Endothelial cell of umbilical vein (primary cell): ENCODE measurements around the gene LDLRAD4. TPM values are rescaled to one million over a fixed set of nuclear protein-coding genes. Genes with fewer than 3 reads are reported as not detected.

Experiments
- BruUV-seq: library from RNA; stranded (reverse); fragments of 400-500 nt; replicated peaks from 2 replicates; lab custom pipeline; 2021; lab: Mats Ljungman, UMichigan
- CTCF ChIA-PET: fragments of 300-600, 350-600 bp; sonication (Branson Sonifier 250); formaldehyde crosslinking; loops from one replicate; lab custom pipeline; 2021; ENCODE audit warnings: antibody characterized with exemption, inconsistent platforms; lab: Charles Lee
- POLR2A ChIA-PET: fragments of 300-600, 350-600 bp; sonication (Branson Sonifier 250); formaldehyde crosslinking; loops from one replicate; lab custom pipeline; 2021; ENCODE audit warnings: antibody characterized with exemption, inconsistent platforms; lab: Charles Lee
- DNase-seq: peaks from one replicate; pipeline ENCODE4 v3.0.0-alpha.2; 2011; ENCODE audit warnings: low read depth, low spot score
- FAIRE-seq: peaks from 2 replicates; lab custom pipeline; 2011; peaks lifted over from hg19 to GRCh38; lab: Jason Lieb, UNC
- H2AFZ ChIP-seq: 2 replicates; pipeline ENCODE4 v1.6.0; 2012; ENCODE audit warnings: low read depth, low read length, control low read depth, inconsistent platforms
- H3K27ac ChIP-seq: 2 replicates; pipeline ENCODE4 v1.5.1; 2011; ENCODE audit warnings: low read depth, mild to moderate bottlenecking, control low read depth, low read length, moderate library complexity; ENCODE audit not compliant: insufficient read depth
- H3K27me3 ChIP-seq, 2 experiments: 2 replicates each; pipeline versions ENCODE4 v1.6.0 to v1.6.1; 2011; ENCODE audit warnings: low read length in 2 of 2, mixed read lengths in 1 of 2; ENCODE audit not compliant: control insufficient read depth in 2 of 2, insufficient read depth in 2 of 2
- H3K36me3 ChIP-seq, 2 experiments: 2 replicates in 1 of 2; 3 replicates in 1 of 2; pipeline ENCODE4 v1.5.1; 2011; ENCODE audit warnings: low read length in 2 of 2, mild to moderate bottlenecking in 1 of 2, moderate library complexity in 1 of 2; ENCODE audit not compliant: control insufficient read depth in 2 of 2, insufficient read depth in 2 of 2; ENCODE audit errors: extremely low read depth in 1 of 2
- H3K4me1 ChIP-seq: 3 replicates; pipeline ENCODE4 v1.5.1; 2011; ENCODE audit warnings: mild to moderate bottlenecking, low read length; ENCODE audit not compliant: control insufficient read depth, insufficient read depth; ENCODE audit errors: extremely low read depth
- H3K4me2 ChIP-seq: 2 replicates; pipeline ENCODE4 v1.6.1; 2011; ENCODE audit warnings: low read length, control low read depth, mixed read lengths; ENCODE audit not compliant: insufficient read depth
- H3K4me3 ChIP-seq, 3 experiments: fragments of 200-600 bp in 1 of 3; sonication (generic), shearing (Covaris generic) in 1 of 3; replicated peaks in 1 of 3; 2 replicates each; pipeline ENCODE4 v1.5.1; 2011 to 2016; ENCODE audit warnings: control low read depth in 3 of 3, low read length in 3 of 3, mild to moderate bottlenecking in 2 of 3, inconsistent platforms in 1 of 3, low read depth in 1 of 3, moderate library complexity in 1 of 3; ENCODE audit not compliant: insufficient read depth in 1 of 3
- H3K79me2 ChIP-seq: 2 replicates; pipeline ENCODE4 v1.6.0; 2012; ENCODE audit warnings: low read length, inconsistent platforms; ENCODE audit not compliant: control insufficient read depth, insufficient read depth
- H3K9ac ChIP-seq: replicated peaks from 2 replicates; pipeline ENCODE3; 2011; ENCODE audit warnings: low read length, control low read depth; ENCODE audit not compliant: insufficient read depth; ENCODE audit errors: extremely low read depth
- H3K9me1 ChIP-seq: replicated peaks from 3 replicates; pipeline ENCODE4 v1.6.0; 2011; ENCODE audit warnings: mild to moderate bottlenecking, low read length; ENCODE audit not compliant: control insufficient read depth, insufficient read depth; ENCODE audit errors: extremely low read depth
- H3K9me3 ChIP-seq: replicated peaks from 2 replicates; pipeline ENCODE4 v1.5.1; 2012; ENCODE audit warnings: low read length, inconsistent platforms; ENCODE audit not compliant: control insufficient read depth, insufficient read depth
- H4K20me1 ChIP-seq: replicated peaks from 2 replicates; pipeline ENCODE3; 2011; ENCODE audit warnings: mild to moderate bottlenecking, low read length; ENCODE audit not compliant: control insufficient read depth, insufficient read depth; ENCODE audit errors: extremely low read depth
- EZH2 ChIP-seq: IDR thresholded peaks from 2 replicates; pipeline ENCODE4 v1.6.1; 2012; ENCODE audit warnings: borderline replicate concordance, low read depth, mild to moderate bottlenecking, moderate library complexity, low read length, inconsistent platforms; ENCODE audit not compliant: severe bottlenecking
- FOS ChIP-seq: IDR thresholded peaks from 2 replicates; pipeline ENCODE4 v1.6.1; 2011; ENCODE audit warnings: mild to moderate bottlenecking, low read length, moderate library complexity, borderline replicate concordance; ENCODE audit not compliant: insufficient read depth
- GATA2 ChIP-seq: IDR thresholded peaks from 2 replicates; pipeline ENCODE4 v1.7.0; 2011; ENCODE audit warnings: low read depth, mild to moderate bottlenecking, moderate library complexity, mixed read lengths, low read length; ENCODE audit not compliant: insufficient read length, insufficient read depth
- JUN ChIP-seq: IDR thresholded peaks from 2 replicates; pipeline ENCODE4 v1.6.1; 2011; ENCODE audit warnings: borderline replicate concordance, low read depth; ENCODE audit not compliant: insufficient read length, insufficient read depth
- MYC ChIP-seq: IDR thresholded peaks from one replicate; pipeline ENCODE4 v1.6.1; 2011; ENCODE audit warnings: mild to moderate bottlenecking, low read depth, low read length
- POLR2A ChIP-seq: IDR thresholded peaks from 2 replicates; pipeline ENCODE4 v1.6.1; 2012; ENCODE audit warnings: low read depth, mild to moderate bottlenecking, control low read depth, low read length
- POLR2AphosphoS5 ChIP-seq: IDR thresholded peaks from 2 replicates; pipeline ENCODE4 v1.6.1; 2012; ENCODE audit warnings: low read depth, mild to moderate bottlenecking, control low read depth, low read length, moderate library complexity; ENCODE audit not compliant: insufficient read depth
- dilution Hi-C: fragments of 300-500 bp; cut with MboI; formaldehyde crosslinking; loops from one replicate; pipeline ENCODE4 v1.15.0; 2019; ENCODE audit warnings: low sequenced_read_pairs; ENCODE audit not compliant: extremely low pct_ligation_motif_present
- intact Hi-C: fragments of 100-400 bp; cut with micrococcal nuclease; formaldehyde crosslinking; loops from one replicate; pipeline ENCODE4 v1.10.0; 2022
- polyA plus RNA-seq, 4 experiments: library from polyadenylated mRNA; depleted of rRNA in 3 of 4; stranded (reverse) in 3 of 4; unstranded in 1 of 4; fragments of >200 nt; gene quantifications; 2 replicates each; pipeline versions ENCODE4 v1.2.1 to v1.2.3, GENCODE V29; 2011 to 2012; ENCODE audit warnings: missing spikeins in 1 of 4
- total RNA-seq: library from RNA; stranded (reverse); gene quantifications from 2 replicates; pipeline ENCODE4 v1.2.3, GENCODE V29; 2021
- TF ChIP-seq, protein P1 (sequence below): IDR thresholded peaks from 2 replicates; pipeline ENCODE4 v1.6.1; 2011; ENCODE audit not compliant: insufficient read depth, insufficient read length
- TF ChIP-seq, protein P2 (sequence below), 2 donors: IDR thresholded peaks; 1 replicate in 1 of 2; 2 replicates in 1 of 2; pipeline ENCODE4 v1.5.1; 2011; ENCODE audit warnings: low read length in 2 of 2, mild to moderate bottlenecking in 2 of 2, moderate library complexity in 2 of 2, control low read depth in 1 of 2, inconsistent platforms in 1 of 2, low read depth in 1 of 2; ENCODE audit not compliant: insufficient read depth in 1 of 2; ENCODE audit errors: extremely low read depth in 1 of 2

The LDLRAD4 gene
- total and polyA plus RNA-seq, 2 donors (not counting 3 experiments of a cell fraction or from before 2014, with no cell fraction given) = 5.2 to 6.5 TPM

DNA sequence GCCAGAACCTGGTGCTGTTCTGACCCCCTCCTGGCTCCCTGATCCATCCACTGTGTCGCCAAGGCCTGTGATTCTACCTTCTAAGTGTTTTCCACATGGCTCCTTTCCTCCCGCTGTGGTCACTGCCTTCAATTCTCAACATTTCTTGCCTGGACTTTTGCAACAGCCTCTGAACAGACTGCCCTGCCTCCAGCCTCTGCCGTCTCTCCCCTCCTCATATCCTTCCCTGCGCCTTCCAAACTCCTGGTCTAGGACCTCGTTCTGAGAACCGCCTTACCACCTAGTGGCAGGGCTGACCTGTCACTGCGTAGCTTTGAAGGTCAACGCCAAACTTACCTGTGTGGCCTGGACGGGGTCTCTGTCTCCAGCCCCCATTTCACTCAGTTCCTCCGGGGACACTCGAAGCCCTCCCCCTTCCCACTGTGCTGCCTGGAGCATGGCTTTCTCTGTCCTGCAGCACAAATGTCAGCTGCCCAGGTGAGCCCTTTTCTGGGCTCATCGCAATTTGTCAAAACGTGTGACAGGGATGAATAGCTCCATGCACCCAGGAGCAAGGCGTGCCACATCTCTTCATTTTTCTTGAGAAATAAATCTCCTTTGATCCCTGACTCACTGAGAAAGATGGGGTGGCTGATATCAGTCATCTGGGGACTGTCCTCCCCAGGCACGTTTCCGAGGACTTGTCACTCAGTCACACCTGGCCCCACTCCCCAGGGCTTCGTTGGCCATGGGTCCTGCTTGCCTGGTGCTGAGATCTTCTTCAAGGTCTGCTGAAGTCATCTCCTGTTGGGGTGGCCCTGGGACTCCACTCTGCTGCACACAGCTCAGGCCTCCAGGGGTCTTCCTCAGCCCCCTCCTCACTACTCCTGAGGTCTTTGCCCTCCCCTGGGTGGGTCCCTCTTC lies 46.7 kb downstream of the LDLRAD4 start:
- FAIRE-seq = no peak
- no peak overlapping the region for H2AFZ ChIP-seq
- H3K79me2 ChIP-seq = no peaks in the 10 kb centered on the region
- ChIA-PET POLR2A (no interaction called here), CTCF (interaction anchor here (1.1 to 2.0 kb wide), 2 partner anchors 48 to 265 kb away, joined by 4 to 5 read pairs; no protein-coding TSS in a partner anchor)
- dilution Hi-C loops = no loop called here
- H3K4me3 ChIP-seq = no peak overlapping the region
- intact Hi-C loops = loop anchor here (10.0 kb wide), 1 partner anchor 200 kb away; no protein-coding TSS in a partner anchor
- peaks cover 29% of the 10 kb centered on the region for H3K4me1 ChIP-seq
- no peak overlapping the region for H3K4me2 ChIP-seq
- H4K20me1 ChIP-seq = no peaks in the 10 kb centered on the region
- no peak for DNase-seq
- no peaks in the 10 kb centered on the region for H3K36me3 ChIP-seq
- no peaks in the 10 kb centered on the region for H3K9me1 ChIP-seq
- no TSS peak for BruUV-seq
- no peak overlapping the region for H3K27ac ChIP-seq
- TF ChIP-seq POLR2AphosphoS5 (no peak), GATA2 (no peak), FOS (no peak), MYC (no peak), POLR2A (no peak)
- TF ChIP-seq, protein P1, sequence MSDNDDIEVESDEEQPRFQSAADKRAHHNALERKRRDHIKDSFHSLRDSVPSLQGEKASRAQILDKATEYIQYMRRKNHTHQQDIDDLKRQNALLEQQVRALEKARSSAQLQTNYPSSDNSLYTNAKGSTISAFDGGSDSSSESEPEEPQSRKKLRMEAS = no peak
- no peak overlapping the region for H3K9ac ChIP-seq
- peaks cover 0 to 4% of the 10 kb centered on the region in 2 experiments for H3K27me3 ChIP-seq
- no peaks in the 10 kb centered on the region for H3K9me3 ChIP-seq

DNA sequence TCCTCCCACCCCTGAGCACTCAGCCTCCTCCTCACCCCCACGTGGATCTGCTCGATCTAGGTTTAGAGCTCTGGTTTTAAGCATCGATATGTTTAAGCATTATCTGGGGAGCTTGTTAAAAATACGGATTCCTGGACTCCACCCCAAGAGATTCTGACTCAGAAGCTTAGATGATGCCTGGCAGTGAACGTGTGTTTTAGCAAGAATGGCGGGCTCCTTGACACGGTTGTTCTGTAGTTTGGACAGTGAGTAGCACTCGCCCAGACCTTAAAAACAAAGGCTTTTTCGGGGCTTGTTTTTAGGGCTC lies 47.3 kb downstream of the LDLRAD4 start:
- Histone ChIP-seq H3K9me1 (no peaks in the 10 kb centered on the region), H3K27ac (no peak overlapping the region), H3K27me3 (peaks cover 0 to 4% of the 10 kb centered on the region in 2 experiments), H3K9ac (no peak overlapping the region), H3K4me2 (no peak overlapping the region), H2AFZ (no peak overlapping the region), H3K9me3 (no peaks in the 10 kb centered on the region), H4K20me1 (no peaks in the 10 kb centered on the region), H3K79me2 (no peaks in the 10 kb centered on the region), H3K4me1 (peaks cover 23% of the 10 kb centered on the region), H3K4me3 (no peak overlapping the region), H3K36me3 (no peaks in the 10 kb centered on the region)
- dilution Hi-C loops = no loop called here
- BruUV-seq = no TSS peak
- ChIA-PET POLR2A (no interaction called here), CTCF (interaction anchor here (1.1 to 2.0 kb wide), 2 partner anchors 47 to 265 kb away, joined by 4 to 5 read pairs; no protein-coding TSS in a partner anchor)
- FAIRE-seq = no peak
- TF ChIP-seq POLR2AphosphoS5 = no peak
- TF ChIP-seq JUN = no peak
- no peak for TF ChIP-seq POLR2A
- TF ChIP-seq FOS = no peak
- TF ChIP-seq GATA2 = no peak
- TF ChIP-seq EZH2 = no peak
- TF ChIP-seq MYC = no peak
- TF ChIP-seq, protein P2, sequence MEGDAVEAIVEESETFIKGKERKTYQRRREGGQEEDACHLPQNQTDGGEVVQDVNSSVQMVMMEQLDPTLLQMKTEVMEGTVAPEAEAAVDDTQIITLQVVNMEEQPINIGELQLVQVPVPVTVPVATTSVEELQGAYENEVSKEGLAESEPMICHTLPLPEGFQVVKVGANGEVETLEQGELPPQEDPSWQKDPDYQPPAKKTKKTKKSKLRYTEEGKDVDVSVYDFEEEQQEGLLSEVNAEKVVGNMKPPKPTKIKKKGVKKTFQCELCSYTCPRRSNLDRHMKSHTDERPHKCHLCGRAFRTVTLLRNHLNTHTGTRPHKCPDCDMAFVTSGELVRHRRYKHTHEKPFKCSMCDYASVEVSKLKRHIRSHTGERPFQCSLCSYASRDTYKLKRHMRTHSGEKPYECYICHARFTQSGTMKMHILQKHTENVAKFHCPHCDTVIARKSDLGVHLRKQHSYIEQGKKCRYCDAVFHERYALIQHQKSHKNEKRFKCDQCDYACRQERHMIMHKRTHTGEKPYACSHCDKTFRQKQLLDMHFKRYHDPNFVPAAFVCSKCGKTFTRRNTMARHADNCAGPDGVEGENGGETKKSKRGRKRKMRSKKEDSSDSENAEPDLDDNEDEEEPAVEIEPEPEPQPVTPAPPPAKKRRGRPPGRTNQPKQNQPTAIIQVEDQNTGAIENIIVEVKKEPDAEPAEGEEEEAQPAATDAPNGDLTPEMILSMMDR (IDR thresholded peaks at IDR 0.05; ENCODE audit: extremely low read depth in 1 of 2, insufficient read depth in 1 of 2, low read depth in 1 of 2, low read length in 2 of 2) = no peak
- TF ChIP-seq, protein P1 = no peak
- no peak for DNase-seq
- intact Hi-C loops = loop anchor here (10.0 kb wide), 1 partner anchor 199 kb away; no protein-coding TSS in a partner anchor
